Omental fat pad (tissue), 4 donors: Measurements from ENCODE around the gene NDE1. TPM values are rescaled to one million over a fixed set of nuclear protein-coding genes. Genes with fewer than 3 reads are reported as not detected.

Source experiments
- ATAC-seq: fragments of 150-250 bp; one replicate; pipeline ENCODE4 v1.9.1; 2016; ENCODE audit warnings: mild to moderate bottlenecking, moderate library complexity; ENCODE audit not compliant: low FRiP score
- DNase-seq: peaks from one replicate; pipeline ENCODE4 v3.0.0-alpha.2; 2019; ENCODE audit warnings: low spot score
- total RNA-seq, 4 donors: library from RNA; depleted of rRNA; stranded (reverse); fragments of >200 nt; gene quantifications; one replicate each; pipeline ENCODE4 v1.1.0, GENCODE V29; 2016
- TF ChIP-seq, protein P1 (sequence below), 3 donors: fragments of 450-650 bp; IDR thresholded peaks; one replicate each; pipeline ENCODE4 v1.5.1; 2016 to 2017; ENCODE audit warnings: antibody characterized with exemption in 3 of 3, mild to moderate bottlenecking in 3 of 3, moderate library complexity in 2 of 3

NDE1 gene
- total RNA-seq, 4 donors from 2014 or later: 11.9 to 26.2 (median 21.2) TPM

DNA sequence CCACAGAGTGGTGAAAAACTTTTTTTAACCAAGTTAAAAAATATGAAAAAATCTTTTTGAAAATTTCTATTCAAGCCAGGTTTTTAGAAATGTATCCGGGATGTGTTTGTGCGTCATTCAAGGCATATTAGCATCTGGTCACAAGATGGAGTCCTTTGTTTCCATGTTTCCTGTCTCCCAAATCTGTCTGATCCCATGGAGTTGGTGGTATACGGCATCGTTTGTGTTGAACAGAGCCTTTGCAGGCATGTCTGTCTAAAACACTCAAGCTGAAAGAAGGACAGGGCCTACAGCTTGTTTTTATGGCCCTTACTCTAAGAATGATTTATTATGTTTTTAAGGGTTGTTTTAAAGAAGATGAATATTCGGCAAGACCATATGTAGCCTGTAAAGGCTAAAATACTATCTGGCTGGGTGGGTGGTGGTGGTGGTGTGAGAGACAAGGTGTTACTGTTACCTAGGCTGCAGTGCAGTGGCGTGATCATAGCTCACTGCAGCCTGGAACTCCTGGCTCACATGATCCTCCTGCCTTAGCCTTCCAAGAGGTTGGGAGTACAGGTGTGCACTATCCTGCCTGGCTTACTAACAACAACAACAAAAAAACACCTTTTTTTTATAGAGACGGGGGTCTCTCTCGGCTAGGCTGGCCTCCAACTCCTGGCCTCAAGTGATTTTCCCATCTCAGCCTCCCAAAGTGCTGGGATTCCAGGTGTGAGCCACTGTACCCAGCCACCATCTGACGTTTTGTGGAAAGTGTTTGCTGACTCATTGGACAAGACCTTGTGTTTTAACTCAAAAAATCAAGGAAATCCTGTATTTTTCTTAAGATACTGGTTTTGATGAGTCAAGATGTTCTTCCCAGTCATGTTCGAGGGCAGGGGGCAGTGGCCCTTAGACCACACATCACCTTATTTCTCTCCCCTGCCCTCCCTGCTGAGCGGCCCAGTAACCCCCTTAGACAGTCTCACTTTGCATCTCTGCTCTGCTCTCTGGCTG, 52.2 kb downstream of the NDE1 start:
- DNase-seq (no peak), ATAC-seq (no peak)
- TF ChIP-seq, protein P1, sequence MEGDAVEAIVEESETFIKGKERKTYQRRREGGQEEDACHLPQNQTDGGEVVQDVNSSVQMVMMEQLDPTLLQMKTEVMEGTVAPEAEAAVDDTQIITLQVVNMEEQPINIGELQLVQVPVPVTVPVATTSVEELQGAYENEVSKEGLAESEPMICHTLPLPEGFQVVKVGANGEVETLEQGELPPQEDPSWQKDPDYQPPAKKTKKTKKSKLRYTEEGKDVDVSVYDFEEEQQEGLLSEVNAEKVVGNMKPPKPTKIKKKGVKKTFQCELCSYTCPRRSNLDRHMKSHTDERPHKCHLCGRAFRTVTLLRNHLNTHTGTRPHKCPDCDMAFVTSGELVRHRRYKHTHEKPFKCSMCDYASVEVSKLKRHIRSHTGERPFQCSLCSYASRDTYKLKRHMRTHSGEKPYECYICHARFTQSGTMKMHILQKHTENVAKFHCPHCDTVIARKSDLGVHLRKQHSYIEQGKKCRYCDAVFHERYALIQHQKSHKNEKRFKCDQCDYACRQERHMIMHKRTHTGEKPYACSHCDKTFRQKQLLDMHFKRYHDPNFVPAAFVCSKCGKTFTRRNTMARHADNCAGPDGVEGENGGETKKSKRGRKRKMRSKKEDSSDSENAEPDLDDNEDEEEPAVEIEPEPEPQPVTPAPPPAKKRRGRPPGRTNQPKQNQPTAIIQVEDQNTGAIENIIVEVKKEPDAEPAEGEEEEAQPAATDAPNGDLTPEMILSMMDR (IDR thresholded peaks at IDR 0.05): no peak

DNA sequence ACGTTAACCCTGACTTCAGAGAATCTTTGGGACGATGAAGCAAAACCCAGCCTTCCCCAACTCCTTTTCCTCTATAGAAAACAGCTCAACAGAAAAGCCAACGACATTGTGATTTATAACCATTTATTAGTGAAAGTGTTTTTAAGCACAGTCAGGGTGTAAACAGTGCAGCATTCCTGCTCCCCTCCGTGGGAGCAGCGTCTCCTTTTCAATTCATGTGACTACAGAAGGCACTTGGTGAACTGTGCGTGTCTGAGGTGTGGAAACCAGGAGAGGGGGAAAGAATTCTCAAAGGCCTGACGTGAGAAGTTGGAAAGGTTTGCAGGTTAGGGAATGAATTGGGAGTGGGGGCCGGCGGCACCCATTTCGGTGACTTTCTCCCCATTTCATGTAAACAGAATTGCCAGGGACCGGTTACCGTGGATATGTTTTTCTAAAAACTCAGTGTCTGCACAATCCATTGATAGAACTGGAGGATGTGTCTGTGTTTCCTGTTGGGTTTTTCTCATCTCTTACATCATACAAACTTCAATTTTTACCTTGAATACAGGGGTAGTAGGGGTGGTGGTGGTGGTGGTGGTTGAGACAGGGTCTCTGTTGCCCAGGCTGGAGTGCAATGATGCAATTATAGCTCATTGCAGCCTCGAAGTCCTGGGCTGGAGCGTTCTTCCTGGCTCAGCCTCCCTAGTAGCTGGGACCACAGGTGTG, 53.1 kb downstream of the NDE1 start:
- no peak for DNase-seq
- ATAC-seq: no peak
- TF ChIP-seq, protein P1 (IDR thresholded peaks at IDR 0.05): no peak

DNA sequence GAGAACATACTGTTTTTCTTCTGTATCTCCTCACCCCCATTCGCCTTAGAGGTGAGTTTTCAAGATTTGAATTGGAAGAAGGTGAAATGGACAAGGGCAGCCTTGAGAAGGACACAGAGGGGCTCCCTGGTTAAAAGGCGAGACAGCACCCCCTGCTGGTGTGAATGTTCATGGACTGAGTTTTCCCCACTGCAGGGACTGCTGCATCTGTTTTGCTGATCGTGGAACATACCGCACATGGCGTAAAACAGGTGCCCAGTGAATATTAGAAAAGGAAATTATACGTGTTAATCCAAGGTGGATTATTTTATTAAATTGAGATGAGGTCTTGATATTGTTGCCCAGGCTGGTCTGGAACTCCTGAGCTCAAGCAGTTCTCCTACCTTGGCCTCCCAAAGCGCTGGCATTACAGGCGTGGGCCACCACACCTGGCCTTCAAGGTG, 54.5 kb downstream of the NDE1 start:
- ATAC-seq (no peak), DNase-seq (peak; percentile 89)
- TF ChIP-seq, protein P1 (IDR thresholded peaks at IDR 0.05): peak in 1 of 3 donors; percentile 63

DNA sequence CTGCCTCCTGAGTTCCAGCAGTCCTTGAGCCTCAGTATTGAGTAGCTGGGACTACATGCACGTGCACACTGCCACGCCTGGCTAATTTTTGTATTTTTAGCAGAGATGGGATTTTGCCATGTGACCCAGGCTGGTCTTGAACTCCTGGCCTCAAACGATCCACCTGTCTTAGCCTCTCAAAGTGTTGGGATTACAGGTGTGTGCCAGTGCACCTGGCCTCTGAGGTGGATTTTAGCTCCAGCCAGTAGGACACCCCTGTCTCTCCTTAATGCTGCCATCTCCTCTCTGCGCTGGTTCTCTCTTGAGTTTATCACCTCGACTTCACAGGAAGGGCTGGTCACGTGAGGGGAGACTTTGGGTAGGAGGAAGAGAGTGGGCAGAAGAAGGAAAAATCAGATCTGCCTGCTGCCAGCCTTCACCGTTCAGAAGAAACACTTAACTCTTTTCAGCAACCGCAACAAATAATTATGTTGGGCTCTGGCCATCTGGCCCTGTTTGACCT, 55.1 kb downstream of the NDE1 start:
- no peak for ATAC-seq
- TF ChIP-seq, protein P1 (IDR thresholded peaks at IDR 0.05): no peak
- no peak for DNase-seq

DNA sequence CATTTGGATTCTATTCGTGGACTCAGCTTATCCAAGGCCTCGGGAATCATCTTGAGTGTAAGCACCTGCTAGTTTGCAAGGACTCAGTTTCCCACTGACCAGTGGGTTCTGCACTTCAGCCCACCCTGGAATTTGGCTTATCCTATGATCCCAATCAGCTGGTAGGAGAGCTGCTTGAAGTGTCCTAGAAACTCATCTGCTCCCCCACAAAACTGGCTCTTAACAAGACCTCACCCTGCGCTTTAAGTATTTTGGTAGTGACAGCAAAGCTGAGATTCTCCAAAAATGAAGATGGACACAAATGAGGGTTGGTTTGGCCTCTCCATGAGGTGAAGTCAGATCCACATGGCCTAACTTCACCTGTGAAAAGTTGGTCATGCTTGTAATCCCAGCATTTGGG, 57.3 kb downstream of the NDE1 start:
- TF ChIP-seq, protein P1 (IDR thresholded peaks at IDR 0.05): no peak
- DNase-seq (no peak), ATAC-seq (no peak)

DNA sequence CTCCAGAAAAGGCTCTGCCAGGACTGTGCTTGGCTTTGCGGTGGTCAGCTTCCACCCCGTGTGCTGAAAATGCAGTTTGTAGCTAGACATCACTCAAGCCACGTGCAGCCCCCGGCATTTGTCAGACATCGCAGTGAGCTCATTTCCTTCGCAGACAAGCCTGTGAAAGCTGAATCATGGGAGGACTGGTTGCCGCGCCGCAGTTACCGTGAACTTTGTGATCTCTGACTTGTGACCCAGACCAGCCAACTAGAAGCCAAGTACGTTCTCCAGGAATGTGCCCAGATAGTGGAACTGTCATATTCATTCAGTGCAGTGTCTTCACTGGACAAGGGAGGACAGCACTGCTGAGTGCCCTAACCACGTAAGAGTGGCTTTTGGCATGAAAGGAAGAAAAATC, 58.1 kb downstream of the NDE1 start:
- ATAC-seq (no peak), DNase-seq (no peak)
- TF ChIP-seq, protein P1 (IDR thresholded peaks at IDR 0.05): no peak
